ENCODE measurements around the gene FNDC3B. TPM values are rescaled to one million over a fixed set of nuclear protein-coding genes. Genes with fewer than 3 reads are reported as not detected.

The FNDC3B gene
- total and polyA plus RNA-seq, 2 of the 8 experiments (the other 6 are each of a cell fraction or from before 2014, with no cell fraction given): 14.1 to 44.4 TPM

- TF ChIP-seq CTCF (IDR thresholded peaks at IDR 0.05; ENCODE audit: control extremely low read depth in 1 of 3, insufficient read depth in 1 of 3, low read depth in 1 of 3, low read length in 3 of 3): no peak
Observed at GRCh38 chr3:172218350-172219323, 179.3 kb downstream of the FNDC3B start (continued).
